HepG2 (cell line): Measurements from ENCODE around the gene EEF1AKMT4. TPM values are rescaled to one million over a fixed set of nuclear protein-coding genes. Genes with fewer than 3 reads are reported as not detected.

Experiments
- ATAD3A ChIP-seq: sonication (generic); formaldehyde crosslinking; IDR thresholded peaks from 2 replicates; pipeline ENCODE4 v1.4.0; 2020; ENCODE audit warnings: missing genetic modification reagents
- MAZ ChIP-seq, 2 experiments: sonication (generic) in 1 of 2; formaldehyde crosslinking in 1 of 2; IDR thresholded peaks; 2 replicates each; pipeline versions ENCODE4 v1.5.0 to v1.6.1; 2012 to 2020; ENCODE audit warnings: low read depth in 2 of 2, mild to moderate bottlenecking in 2 of 2, borderline replicate concordance in 1 of 2, improper control_type of control experiment in 1 of 2, low read length in 1 of 2, missing genetic modification reagents in 1 of 2, moderate library complexity in 1 of 2
- SIN3A ChIP-seq: IDR thresholded peaks from 2 replicates; pipeline ENCODE4 v1.6.1; 2011; ENCODE audit warnings: low read depth, mild to moderate bottlenecking, control low read depth, low read length, borderline replicate concordance
- SMARCC2 ChIP-seq: fragments of 450-650 bp; IDR thresholded peaks from 2 replicates; pipeline ENCODE4 v1.6.1; 2017; ENCODE audit warnings: antibody characterized with exemption, mild to moderate bottlenecking
- SNRNP70 ChIP-seq: fragments of 200-400 bp; formaldehyde crosslinking; IDR thresholded peaks from 2 replicates; pipeline ENCODE4 v1.6.1; 2017; ENCODE audit warnings: mild to moderate bottlenecking, low read depth, low read length, moderate library complexity
- UBTF ChIP-seq: sonication (generic); formaldehyde crosslinking; IDR thresholded peaks from 2 replicates; pipeline ENCODE4 v1.4.0; 2020; ENCODE audit warnings: mild to moderate bottlenecking, missing genetic modification reagents
- ZFY ChIP-seq: sonication (generic); formaldehyde crosslinking; IDR thresholded peaks from 2 replicates; pipeline ENCODE4 v1.4.0; 2020; ENCODE audit warnings: missing genetic modification reagents
- ZNF142 ChIP-seq: sonication (generic); formaldehyde crosslinking; IDR thresholded peaks from 2 replicates; pipeline ENCODE4 v1.4.0; 2020; ENCODE audit warnings: missing genetic modification reagents
- ZNF589 ChIP-seq: sonication (generic); formaldehyde crosslinking; conservative IDR thresholded peaks from 2 replicates; pipeline ENCODE4 v1.8.0; 2022; ENCODE audit warnings: mild to moderate bottlenecking, moderate library complexity, missing genetic modification reagents
- ZNF879 ChIP-seq: sonication (generic); formaldehyde crosslinking; IDR thresholded peaks from 2 replicates; pipeline ENCODE4 v1.8.1; 2023; ENCODE audit warnings: missing genetic modification reagents
- polyA plus RNA-seq, 8 experiments: library from polyadenylated mRNA; depleted of rRNA in 3 of 8; stranded (reverse) in 7 of 8; unstranded in 1 of 8; fragments of >200 nt; fragmentation: Illumina TruSeq in 4 of 8; extraction: Trizol in 4 of 8; gene quantifications; 2 replicates each; pipeline versions ENCODE4 v1.2.1 to v1.2.3, GENCODE V29; 2011 to 2016; ENCODE audit warnings: low read depth in 4 of 8, missing spikeins in 1 of 8, mixed read lengths in 1 of 8; ENCODE audit not compliant: insufficient read depth in 1 of 8
- total RNA-seq, 5 experiments: library from RNA; depleted of rRNA; stranded (reverse); fragments of >200 nt; fragmentation: Illumina TruSeq; extraction: Trizol; gene quantifications; 2 replicates each; pipeline ENCODE4 v1.2.3, GENCODE V29; 2016; ENCODE audit warnings: low read depth in 1 of 5
- TF ChIP-seq, protein P1 (sequence below): sonication (generic); formaldehyde crosslinking; IDR thresholded peaks from 2 replicates; pipeline ENCODE4 v1.5.0; 2020; ENCODE audit warnings: mild to moderate bottlenecking, missing genetic modification reagents
- TF ChIP-seq, protein P2 (sequence below): sonication (generic); formaldehyde crosslinking; IDR thresholded peaks from 2 replicates; pipeline ENCODE4 v1.4.0; 2020; ENCODE audit warnings: missing genetic modification reagents

EEF1AKMT4 gene
- total and polyA plus RNA-seq, 2 of the 13 experiments (the other 11 are each of a cell fraction or from before 2014, with no cell fraction given), result 13.1 to 15.8 TPM

DNA sequence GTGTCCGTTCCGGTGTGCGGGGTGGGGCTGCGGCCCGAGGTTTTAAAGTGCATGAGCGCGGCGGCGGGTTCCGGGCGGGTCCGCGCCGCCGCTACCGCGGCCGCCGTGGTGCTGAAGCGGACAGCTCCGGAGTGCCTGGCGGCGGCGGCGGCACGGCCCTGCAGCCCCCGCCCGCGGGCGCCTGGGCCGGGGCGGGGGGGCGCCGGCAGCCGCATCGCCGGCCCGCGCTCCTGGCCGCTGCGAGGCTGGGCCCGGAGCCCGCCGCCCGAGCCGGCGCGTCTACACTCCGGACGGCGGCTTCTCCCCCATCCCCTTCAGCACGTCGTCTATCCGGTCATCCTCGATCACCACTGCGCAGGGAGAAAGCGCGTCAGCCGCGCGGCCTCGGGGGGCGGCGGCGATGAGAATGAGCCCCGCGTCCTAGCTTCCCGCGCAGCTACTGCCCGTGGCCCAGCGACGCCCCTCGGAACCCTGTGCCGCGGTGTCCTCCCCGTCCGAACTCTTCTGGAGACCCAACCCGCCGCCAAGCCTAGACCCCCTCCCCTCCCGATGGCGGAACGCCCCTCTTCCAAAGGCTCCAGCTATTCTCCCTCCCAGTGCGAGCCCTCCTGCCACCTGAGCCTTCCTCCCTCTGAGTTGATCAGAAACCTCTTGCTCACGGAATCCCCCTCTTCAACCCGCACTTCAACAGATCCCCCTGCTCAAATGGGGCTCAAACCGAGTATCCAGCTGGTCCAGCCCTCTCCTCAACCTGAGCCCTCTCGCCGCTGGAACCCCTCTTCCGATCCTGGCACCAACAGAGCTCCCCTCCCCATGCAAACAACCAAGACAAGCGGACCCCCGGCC is 10.6 kb downstream of the EEF1AKMT4 start (continued):
- TF ChIP-seq SIN3A (peak; percentile 25; the same call in 1 of the 2 replicates), SNRNP70 (no peak), SMARCC2 (no peak), ZFY (CRISPR knock-in tag) (0 out of 2 replicates have a peak, but pooled peaks have one; percentile 19), UBTF (CRISPR knock-in tag) (peak; percentile 27; the same call in 1 of the 2 replicates), ZNF879 (CRISPR knock-in tag) (no peak), ATAD3A (CRISPR knock-in tag) (no peak), ZNF589 (CRISPR knock-in tag) (no peak), ZNF142 (CRISPR knock-in tag) (no peak), MAZ (IDR thresholded peaks at IDR 0.05; ENCODE audit: borderline replicate concordance, low read depth, low read length) (no peak), MAZ (CRISPR knock-in tag; IDR thresholded peaks at IDR 0.05; ENCODE audit: low read depth) (0 out of 2 replicates have a peak, but pooled peaks have one; percentile 12)
- TF ChIP-seq, protein P1, sequence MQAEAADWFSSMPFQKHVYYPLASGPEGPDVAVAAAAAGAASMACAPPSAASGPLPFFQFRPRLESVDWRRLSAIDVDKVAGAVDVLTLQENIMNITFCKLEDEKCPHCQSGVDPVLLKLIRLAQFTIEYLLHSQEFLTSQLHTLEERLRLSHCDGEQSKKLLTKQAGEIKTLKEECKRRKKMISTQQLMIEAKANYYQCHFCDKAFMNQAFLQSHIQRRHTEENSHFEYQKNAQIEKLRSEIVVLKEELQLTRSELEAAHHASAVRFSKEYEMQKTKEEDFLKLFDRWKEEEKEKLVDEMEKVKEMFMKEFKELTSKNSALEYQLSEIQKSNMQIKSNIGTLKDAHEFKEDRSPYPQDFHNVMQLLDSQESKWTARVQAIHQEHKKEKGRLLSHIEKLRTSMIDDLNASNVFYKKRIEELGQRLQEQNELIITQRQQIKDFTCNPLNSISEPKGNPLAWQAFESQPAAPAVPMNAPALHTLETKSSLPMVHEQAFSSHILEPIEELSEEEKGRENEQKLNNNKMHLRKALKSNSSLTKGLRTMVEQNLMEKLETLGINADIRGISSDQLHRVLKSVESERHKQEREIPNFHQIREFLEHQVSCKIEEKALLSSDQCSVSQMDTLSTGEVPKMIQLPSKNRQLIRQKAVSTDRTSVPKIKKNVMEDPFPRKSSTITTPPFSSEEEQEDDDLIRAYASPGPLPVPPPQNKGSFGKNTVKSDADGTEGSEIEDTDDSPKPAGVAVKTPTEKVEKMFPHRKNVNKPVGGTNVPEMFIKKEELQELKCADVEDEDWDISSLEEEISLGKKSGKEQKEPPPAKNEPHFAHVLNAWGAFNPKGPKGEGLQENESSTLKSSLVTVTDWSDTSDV (CRISPR knock-in tag), result 0 out of 2 replicates have a peak, but pooled peaks have one; percentile 48
- TF ChIP-seq, protein P2, sequence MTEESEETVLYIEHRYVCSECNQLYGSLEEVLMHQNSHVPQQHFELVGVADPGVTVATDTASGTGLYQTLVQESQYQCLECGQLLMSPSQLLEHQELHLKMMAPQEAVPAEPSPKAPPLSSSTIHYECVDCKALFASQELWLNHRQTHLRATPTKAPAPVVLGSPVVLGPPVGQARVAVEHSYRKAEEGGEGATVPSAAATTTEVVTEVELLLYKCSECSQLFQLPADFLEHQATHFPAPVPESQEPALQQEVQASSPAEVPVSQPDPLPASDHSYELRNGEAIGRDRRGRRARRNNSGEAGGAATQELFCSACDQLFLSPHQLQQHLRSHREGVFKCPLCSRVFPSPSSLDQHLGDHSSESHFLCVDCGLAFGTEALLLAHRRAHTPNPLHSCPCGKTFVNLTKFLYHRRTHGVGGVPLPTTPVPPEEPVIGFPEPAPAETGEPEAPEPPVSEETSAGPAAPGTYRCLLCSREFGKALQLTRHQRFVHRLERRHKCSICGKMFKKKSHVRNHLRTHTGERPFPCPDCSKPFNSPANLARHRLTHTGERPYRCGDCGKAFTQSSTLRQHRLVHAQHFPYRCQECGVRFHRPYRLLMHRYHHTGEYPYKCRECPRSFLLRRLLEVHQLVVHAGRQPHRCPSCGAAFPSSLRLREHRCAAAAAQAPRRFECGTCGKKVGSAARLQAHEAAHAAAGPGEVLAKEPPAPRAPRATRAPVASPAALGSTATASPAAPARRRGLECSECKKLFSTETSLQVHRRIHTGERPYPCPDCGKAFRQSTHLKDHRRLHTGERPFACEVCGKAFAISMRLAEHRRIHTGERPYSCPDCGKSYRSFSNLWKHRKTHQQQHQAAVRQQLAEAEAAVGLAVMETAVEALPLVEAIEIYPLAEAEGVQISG (CRISPR knock-in tag), result 0 out of 2 replicates have a peak, but pooled peaks have one; percentile 16
